Measurements from ENCODE around the gene EHD3. TPM values are rescaled to one million over a fixed set of nuclear protein-coding genes. Genes with fewer than 3 reads are reported as not detected.

EHD3 gene
- total and polyA plus RNA-seq, 2 of the 13 experiments (the other 11 are each of a cell fraction or from before 2014, with no cell fraction given) = 0.20 to 0.69 TPM

DNA sequence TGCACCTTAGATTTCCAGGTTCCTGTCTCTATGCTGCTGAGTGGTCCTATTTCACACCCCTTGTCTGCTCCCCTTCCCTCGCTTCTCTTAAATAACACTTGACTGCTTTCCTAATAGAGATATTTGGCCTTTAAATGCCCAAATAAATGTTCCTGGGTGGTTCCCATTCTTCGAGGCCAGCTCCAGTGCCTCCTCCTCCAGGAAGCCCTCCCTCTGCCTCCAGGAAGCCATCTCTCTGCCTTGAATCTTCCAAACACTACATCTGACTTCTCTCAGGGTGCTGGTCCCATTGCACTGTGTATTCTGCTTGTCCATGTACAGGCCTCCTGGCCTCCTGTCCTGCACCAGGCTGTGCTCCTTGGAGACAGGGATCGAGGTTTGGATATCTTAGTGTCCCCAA lies 14.2 kb downstream of the EHD3 start:
- H3K4me1 ChIP-seq (ENCODE audit: insufficient read depth, low read length) = no peaks in the 10 kb centered on the region
- no peak overlapping the region for H2AFZ ChIP-seq (ENCODE audit: low read length)
- H3K4me2 ChIP-seq (ENCODE audit: low read depth, low read length) = no peak overlapping the region
- H3K36me3 ChIP-seq (replicated peaks in 1 of 2; ENCODE audit: control insufficient read depth in 1 of 2, insufficient read depth in 2 of 2, low read length in 2 of 2) = no peaks in the 10 kb centered on the region
- no peaks in the 10 kb centered on the region for H4K20me1 ChIP-seq (ENCODE audit: insufficient read depth, low read length)
- peaks cover 2 to 8% of the 10 kb centered on the region in 2 experiments; a peak in 3 of 5 replicates for H3K27me3 ChIP-seq (ENCODE audit: control insufficient read depth in 1 of 2, insufficient read depth in 2 of 2, low read length in 2 of 2)
- no TSS peak for BruUV-seq (replicated peaks)
- intact Hi-C loops (cut with micrococcal nuclease; ENCODE audit: unreplicated experiment) = no loop called here
- ChIA-PET CTCF (ENCODE audit: low intra/inter-chr PET ratio, low total read pairs) (no interaction called here), POLR2A (no interaction called here)
- H3K9me3 ChIP-seq (ENCODE audit: low read length) = no peaks in the 10 kb centered on the region
- no peaks in the 10 kb centered on the region for H3K79me2 ChIP-seq (ENCODE audit: insufficient read depth, low read length)
- no peak overlapping the region for H3K9ac ChIP-seq (ENCODE audit: insufficient read depth, low read depth, low read length)
- no peak overlapping the region for H3K27ac ChIP-seq (ENCODE audit: extremely low read length, insufficient read depth, low read length)
- FAIRE-seq (no peak), DNase-seq (ENCODE audit: low spot score) (no peak), ATAC-seq (no peak)
- in situ Hi-C loops (cut with HindIII; ENCODE audit: extremely low pct_ligation_motif_present, low pct_unique_long_range_greater_than_20kb) = no loop called here
- WGBS (ENCODE audit: low lambda C conversion rate) = 6% methylated on average over 3 of the region's 3 CpGs
- no peak overlapping the region for H3K4me3 ChIP-seq (replicated peaks in 1 of 3; ENCODE audit: insufficient read depth in 1 of 3, low read depth in 2 of 3, low read length in 3 of 3)
- TF ChIP-seq ZNF547 (CRISPR knock-in tag; IDR thresholded peaks at IDR 0.05) (no peak), ZNF33A (CRISPR knock-in tag; IDR thresholded peaks at IDR 0.05; ENCODE audit: borderline replicate concordance) (no peak), ZSCAN12 (CRISPR knock-in tag; IDR thresholded peaks at IDR 0.05) (no peak), HMGA1 (CRISPR knock-in tag; conservative IDR thresholded peaks at IDR 0.05) (no peak), ZNF761 (CRISPR knock-in tag; conservative IDR thresholded peaks at IDR 0.05) (no peak), ZFX (CRISPR knock-in tag; IDR thresholded peaks at IDR 0.05; ENCODE audit: low read depth) (no peak), REXO4 (CRISPR knock-in tag; IDR thresholded peaks at IDR 0.05; ENCODE audit: borderline replicate concordance) (no peak), ZNF101 (CRISPR knock-in tag; IDR thresholded peaks at IDR 0.05; ENCODE audit: borderline replicate concordance, low read depth) (no peak), ZNF598 (CRISPR knock-in tag; IDR thresholded peaks at IDR 0.05; ENCODE audit: borderline replicate concordance) (no peak), ZNF589 (CRISPR knock-in tag; conservative IDR thresholded peaks at IDR 0.05) (no peak), BCL6 (CRISPR knock-in tag; IDR thresholded peaks at IDR 0.05) (no peak)
- TF ChIP-seq, protein P1, sequence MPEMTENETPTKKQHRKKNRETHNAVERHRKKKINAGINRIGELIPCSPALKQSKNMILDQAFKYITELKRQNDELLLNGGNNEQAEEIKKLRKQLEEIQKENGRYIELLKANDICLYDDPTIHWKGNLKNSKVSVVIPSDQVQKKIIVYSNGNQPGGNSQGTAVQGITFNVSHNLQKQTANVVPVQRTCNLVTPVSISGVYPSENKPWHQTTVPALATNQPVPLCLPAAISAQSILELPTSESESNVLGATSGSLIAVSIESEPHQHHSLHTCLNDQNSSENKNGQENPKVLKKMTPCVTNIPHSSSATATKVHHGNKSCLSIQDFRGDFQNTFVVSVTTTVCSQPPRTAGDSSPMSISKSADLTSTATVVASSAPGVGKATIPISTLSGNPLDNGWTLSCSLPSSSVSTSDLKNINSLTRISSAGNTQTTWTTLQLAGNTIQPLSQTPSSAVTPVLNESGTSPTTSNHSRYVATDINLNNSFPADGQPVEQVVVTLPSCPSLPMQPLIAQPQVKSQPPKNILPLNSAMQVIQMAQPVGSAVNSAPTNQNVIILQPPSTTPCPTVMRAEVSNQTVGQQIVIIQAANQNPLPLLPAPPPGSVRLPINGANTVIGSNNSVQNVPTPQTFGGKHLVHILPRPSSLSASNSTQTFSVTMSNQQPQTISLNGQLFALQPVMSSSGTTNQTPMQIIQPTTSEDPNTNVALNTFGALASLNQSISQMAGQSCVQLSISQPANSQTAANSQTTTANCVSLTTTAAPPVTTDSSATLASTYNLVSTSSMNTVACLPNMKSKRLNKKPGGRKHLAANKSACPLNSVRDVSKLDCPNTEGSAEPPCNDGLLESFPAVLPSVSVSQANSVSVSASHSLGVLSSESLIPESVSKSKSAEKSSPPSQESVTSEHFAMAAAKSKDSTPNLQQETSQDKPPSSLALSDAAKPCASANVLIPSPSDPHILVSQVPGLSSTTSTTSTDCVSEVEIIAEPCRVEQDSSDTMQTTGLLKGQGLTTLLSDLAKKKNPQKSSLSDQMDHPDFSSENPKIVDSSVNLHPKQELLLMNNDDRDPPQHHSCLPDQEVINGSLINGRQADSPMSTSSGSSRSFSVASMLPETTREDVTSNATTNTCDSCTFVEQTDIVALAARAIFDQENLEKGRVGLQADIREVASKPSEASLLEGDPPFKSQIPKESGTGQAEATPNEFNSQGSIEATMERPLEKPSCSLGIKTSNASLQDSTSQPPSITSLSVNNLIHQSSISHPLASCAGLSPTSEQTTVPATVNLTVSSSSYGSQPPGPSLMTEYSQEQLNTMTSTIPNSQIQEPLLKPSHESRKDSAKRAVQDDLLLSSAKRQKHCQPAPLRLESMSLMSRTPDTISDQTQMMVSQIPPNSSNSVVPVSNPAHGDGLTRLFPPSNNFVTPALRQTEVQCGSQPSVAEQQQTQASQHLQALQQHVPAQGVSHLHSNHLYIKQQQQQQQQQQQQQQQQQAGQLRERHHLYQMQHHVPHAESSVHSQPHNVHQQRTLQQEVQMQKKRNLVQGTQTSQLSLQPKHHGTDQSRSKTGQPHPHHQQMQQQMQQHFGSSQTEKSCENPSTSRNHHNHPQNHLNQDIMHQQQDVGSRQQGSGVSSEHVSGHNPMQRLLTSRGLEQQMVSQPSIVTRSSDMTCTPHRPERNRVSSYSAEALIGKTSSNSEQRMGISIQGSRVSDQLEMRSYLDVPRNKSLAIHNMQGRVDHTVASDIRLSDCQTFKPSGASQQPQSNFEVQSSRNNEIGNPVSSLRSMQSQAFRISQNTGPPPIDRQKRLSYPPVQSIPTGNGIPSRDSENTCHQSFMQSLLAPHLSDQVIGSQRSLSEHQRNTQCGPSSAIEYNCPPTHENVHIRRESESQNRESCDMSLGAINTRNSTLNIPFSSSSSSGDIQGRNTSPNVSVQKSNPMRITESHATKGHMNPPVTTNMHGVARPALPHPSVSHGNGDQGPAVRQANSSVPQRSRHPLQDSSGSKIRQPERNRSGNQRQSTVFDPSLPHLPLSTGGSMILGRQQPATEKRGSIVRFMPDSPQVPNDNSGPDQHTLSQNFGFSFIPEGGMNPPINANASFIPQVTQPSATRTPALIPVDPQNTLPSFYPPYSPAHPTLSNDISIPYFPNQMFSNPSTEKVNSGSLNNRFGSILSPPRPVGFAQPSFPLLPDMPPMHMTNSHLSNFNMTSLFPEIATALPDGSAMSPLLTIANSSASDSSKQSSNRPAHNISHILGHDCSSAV (CRISPR knock-in tag; IDR thresholded peaks at IDR 0.05; ENCODE audit: borderline replicate concordance) = no peak
- TF ChIP-seq, protein P2, sequence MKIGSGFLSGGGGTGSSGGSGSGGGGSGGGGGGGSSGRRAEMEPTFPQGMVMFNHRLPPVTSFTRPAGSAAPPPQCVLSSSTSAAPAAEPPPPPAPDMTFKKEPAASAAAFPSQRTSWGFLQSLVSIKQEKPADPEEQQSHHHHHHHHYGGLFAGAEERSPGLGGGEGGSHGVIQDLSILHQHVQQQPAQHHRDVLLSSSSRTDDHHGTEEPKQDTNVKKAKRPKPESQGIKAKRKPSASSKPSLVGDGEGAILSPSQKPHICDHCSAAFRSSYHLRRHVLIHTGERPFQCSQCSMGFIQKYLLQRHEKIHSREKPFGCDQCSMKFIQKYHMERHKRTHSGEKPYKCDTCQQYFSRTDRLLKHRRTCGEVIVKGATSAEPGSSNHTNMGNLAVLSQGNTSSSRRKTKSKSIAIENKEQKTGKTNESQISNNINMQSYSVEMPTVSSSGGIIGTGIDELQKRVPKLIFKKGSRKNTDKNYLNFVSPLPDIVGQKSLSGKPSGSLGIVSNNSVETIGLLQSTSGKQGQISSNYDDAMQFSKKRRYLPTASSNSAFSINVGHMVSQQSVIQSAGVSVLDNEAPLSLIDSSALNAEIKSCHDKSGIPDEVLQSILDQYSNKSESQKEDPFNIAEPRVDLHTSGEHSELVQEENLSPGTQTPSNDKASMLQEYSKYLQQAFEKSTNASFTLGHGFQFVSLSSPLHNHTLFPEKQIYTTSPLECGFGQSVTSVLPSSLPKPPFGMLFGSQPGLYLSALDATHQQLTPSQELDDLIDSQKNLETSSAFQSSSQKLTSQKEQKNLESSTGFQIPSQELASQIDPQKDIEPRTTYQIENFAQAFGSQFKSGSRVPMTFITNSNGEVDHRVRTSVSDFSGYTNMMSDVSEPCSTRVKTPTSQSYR (CRISPR knock-in tag; IDR thresholded peaks at IDR 0.05; ENCODE audit: borderline replicate concordance) = no peak

Data from HepG2 (cell line).